ENCODE results near the gene SLC9A9.

GRCh38 chr3:143808030-143808429 is 40.2 kb downstream of the SLC9A9 start:
- TF ChIP-seq EZH2 (IDR thresholded peaks at IDR 0.05; ENCODE audit: borderline replicate concordance) (no peak), CTCF (IDR thresholded peaks at IDR 0.05; ENCODE audit: poor library complexity) (no peak), EZH2phosphoT487 (IDR thresholded peaks at IDR 0.05; ENCODE audit: low read depth, severe bottlenecking, unreplicated experiment) (no peak)
